Measurements from ENCODE around the gene ATOH8. TPM values are rescaled to one million over a fixed set of nuclear protein-coding genes. Genes with fewer than 3 reads are reported as not detected.

ATOH8 gene
- total RNA-seq, 4 donors from 2014 or later: 13.2 to 83.0 (median 45.3) TPM

DNA sequence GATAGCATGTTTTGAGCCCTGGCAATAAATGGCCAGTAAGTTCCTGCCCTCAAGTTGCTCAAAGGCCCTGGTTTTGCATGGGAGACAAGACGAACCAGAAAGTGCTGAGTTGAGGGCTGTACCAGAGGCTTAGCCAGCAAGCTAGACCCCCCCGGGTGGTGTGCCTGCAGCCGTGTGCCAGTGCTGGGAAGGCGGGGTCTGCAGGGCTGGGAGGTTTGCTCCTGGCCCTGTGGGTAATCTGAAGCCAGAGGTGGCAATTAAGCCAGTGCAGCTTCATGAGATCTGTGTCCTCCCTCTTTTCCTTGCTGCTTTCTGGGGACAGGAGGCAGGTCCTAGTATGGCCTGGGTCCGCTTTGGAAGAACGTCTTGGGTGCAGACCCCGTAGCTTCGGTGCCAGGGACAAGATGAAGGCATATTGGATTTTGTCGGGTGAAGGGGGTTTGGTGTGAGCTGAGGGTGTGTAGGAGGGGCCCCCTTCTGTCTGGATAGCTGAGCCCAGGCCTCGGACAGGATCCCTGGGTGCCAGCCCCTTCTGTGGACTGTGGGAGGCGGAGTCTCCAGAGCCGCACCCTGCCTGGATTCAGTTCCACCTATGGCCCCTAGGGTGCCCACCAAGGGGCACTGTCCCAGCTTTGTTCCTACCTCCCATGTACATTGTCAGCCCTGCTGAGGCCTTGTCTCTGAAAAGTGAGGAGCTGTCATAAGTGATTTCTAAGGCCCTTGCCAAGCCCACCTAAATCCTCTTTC, 15.6 kb downstream of the ATOH8 start:
- Histone ChIP-seq H3K9me3 (no peaks in the 10 kb centered on the region), H3K4me3 (no peak overlapping the region), H3K27me3 (no peaks in the 10 kb centered on the region), H3K4me1 (peaks cover 29 to 45% of the 10 kb centered on the region in 2 donors), H3K36me3 (no peaks in the 10 kb centered on the region), H3K27ac (peak overlapping the region; percentile 12 to 82)
- DNase-seq: no peak
- intact Hi-C loops (cut with DNase I; ENCODE audit: low total_unique reads): no loop called here
- no peak for TF ChIP-seq POLR2A (IDR thresholded peaks at IDR 0.05)
- no peak for TF ChIP-seq CTCF (IDR thresholded peaks at IDR 0.05)

DNA sequence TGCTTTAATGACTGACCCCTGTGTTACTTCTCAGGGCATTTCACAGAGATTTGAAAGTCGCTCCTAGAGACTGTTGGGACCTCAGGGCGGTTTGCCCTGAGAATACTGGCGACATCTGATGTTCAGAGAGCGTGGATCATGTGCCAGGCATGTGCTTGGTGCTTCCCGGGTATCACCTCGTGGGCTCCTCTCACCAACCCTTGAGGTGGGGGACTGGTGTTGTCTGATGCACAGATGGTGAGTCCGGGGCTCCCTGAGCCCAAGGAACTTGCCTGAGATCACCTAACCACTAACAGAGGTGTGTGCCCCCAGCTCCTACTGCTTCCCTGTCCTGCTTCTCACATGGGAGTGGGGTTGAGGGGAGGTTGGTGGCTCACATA, 16.2 kb downstream of the ATOH8 start:
- Histone ChIP-seq H3K27me3 (no peaks in the 10 kb centered on the region), H3K4me1 (peaks cover 29 to 48% of the 10 kb centered on the region in 2 donors), H3K27ac (peak overlapping the region; percentile 82 to 92), H3K4me3 (no peak overlapping the region), H3K36me3 (no peaks in the 10 kb centered on the region), H3K9me3 (no peaks in the 10 kb centered on the region)
- intact Hi-C loops (cut with DNase I; ENCODE audit: low total_unique reads): no loop called here
- TF ChIP-seq POLR2A (IDR thresholded peaks at IDR 0.05) (no peak), CTCF (IDR thresholded peaks at IDR 0.05) (no peak)
- no peak for DNase-seq

- DNase-seq: no peak
- Histone ChIP-seq H3K36me3 (no peaks in the 10 kb centered on the region), H3K9me3 (no peaks in the 10 kb centered on the region), H3K27me3 (no peaks in the 10 kb centered on the region), H3K27ac (peak overlapping the region; percentile 82 to 92), H3K4me1 (peaks cover 29 to 48% of the 10 kb centered on the region in 2 donors), H3K4me3 (no peak overlapping the region)
- intact Hi-C loops (cut with DNase I; ENCODE audit: low total_unique reads): no loop called here
- TF ChIP-seq POLR2A (IDR thresholded peaks at IDR 0.05): no peak
These were observed 16.6 kb downstream of the ATOH8 start for GRCh38 chr2:85770369-85770768.

- Histone ChIP-seq H3K27me3 (no peaks in the 10 kb centered on the region), H3K4me1 (peaks cover 29 to 48% of the 10 kb centered on the region in 2 donors), H3K9me3 (no peaks in the 10 kb centered on the region), H3K4me3 (no peak overlapping the region), H3K27ac (peak overlapping the region; percentile 82 to 92), H3K36me3 (no peaks in the 10 kb centered on the region)
- DNase-seq: no peak
- intact Hi-C loops (cut with DNase I; ENCODE audit: low total_unique reads): no loop called here
- TF ChIP-seq CTCF (IDR thresholded peaks at IDR 0.05) (no peak), POLR2A (IDR thresholded peaks at IDR 0.05) (no peak)
These were observed 17.1 kb downstream of the ATOH8 start for GRCh38 chr2:85770786-85771409.

- TF ChIP-seq POLR2A (IDR thresholded peaks at IDR 0.05) (no peak), CTCF (IDR thresholded peaks at IDR 0.05) (no peak)
- Histone ChIP-seq H3K9me3 (no peaks in the 10 kb centered on the region), H3K27ac (peak overlapping the region; percentile 82 to 92), H3K27me3 (no peaks in the 10 kb centered on the region), H3K36me3 (no peaks in the 10 kb centered on the region), H3K4me1 (peaks cover 29 to 48% of the 10 kb centered on the region in 2 donors), H3K4me3 (no peak overlapping the region)
- no peak for DNase-seq
- intact Hi-C loops (cut with DNase I; ENCODE audit: low total_unique reads): no loop called here
These were observed 17.7 kb downstream of the ATOH8 start for GRCh38 chr2:85771486-85771885.

Data from uterus (tissue), 4 donors.